SK-N-SH treated with all-trans-retinoic acid at 6 μM for 48 hours (cell line): Measurements from ENCODE around the gene MTCL1.
A peak's percentile ranks its signal among the peaks of the same experiment; 100 is the strongest.

Experiments
- PPARA ChIP-seq: fragments of 250-450 bp; sonication (Bioruptor Pico); IDR thresholded peaks from 2 replicates; pipeline ENCODE4 v1.5.0; 2020; ENCODE audit warnings: mild to moderate bottlenecking, borderline replicate concordance
- SNAI2 ChIP-seq: fragments of 250-450 bp; sonication (Bioruptor Pico); IDR thresholded peaks from 2 replicates; pipeline ENCODE4 v1.5.0; 2020; ENCODE audit warnings: mild to moderate bottlenecking, moderate library complexity
- TCF4 ChIP-seq: fragments of 250-450 bp; sonication (Bioruptor Pico); IDR thresholded peaks from 2 replicates; pipeline ENCODE4 v1.8.0; 2021; ENCODE audit warnings: mild to moderate bottlenecking, moderate library complexity, borderline replicate concordance
- ZC3H10 ChIP-seq: fragments of 250-450 bp; sonication (Bioruptor Pico); IDR thresholded peaks from 2 replicates; pipeline ENCODE4 v1.5.1; 2021; ENCODE audit warnings: mild to moderate bottlenecking, moderate library complexity
- ZFP3 ChIP-seq: fragments of 250-450 bp; sonication (Bioruptor Pico); IDR thresholded peaks from 2 replicates; pipeline ENCODE4 v1.5.0; 2020; ENCODE audit warnings: mild to moderate bottlenecking, moderate library complexity
- ZNF70 ChIP-seq: fragments of 450-650 bp; formaldehyde crosslinking; IDR thresholded peaks from 2 replicates; pipeline ENCODE4 v1.5.0; 2020; ENCODE audit warnings: mild to moderate bottlenecking, moderate library complexity
- TF ChIP-seq, protein P1 (sequence below): fragments of 250-450 bp; sonication (Bioruptor Pico); IDR thresholded peaks from 2 replicates; pipeline ENCODE4 v1.5.1; 2021; ENCODE audit warnings: mild to moderate bottlenecking, moderate library complexity

GRCh38 chr18:8771930-8772329 lies 66.6 kb downstream of the MTCL1 start:
- no peak for TF ChIP-seq SNAI2 (CRISPR knock-in tag)
- TF ChIP-seq, protein P1, sequence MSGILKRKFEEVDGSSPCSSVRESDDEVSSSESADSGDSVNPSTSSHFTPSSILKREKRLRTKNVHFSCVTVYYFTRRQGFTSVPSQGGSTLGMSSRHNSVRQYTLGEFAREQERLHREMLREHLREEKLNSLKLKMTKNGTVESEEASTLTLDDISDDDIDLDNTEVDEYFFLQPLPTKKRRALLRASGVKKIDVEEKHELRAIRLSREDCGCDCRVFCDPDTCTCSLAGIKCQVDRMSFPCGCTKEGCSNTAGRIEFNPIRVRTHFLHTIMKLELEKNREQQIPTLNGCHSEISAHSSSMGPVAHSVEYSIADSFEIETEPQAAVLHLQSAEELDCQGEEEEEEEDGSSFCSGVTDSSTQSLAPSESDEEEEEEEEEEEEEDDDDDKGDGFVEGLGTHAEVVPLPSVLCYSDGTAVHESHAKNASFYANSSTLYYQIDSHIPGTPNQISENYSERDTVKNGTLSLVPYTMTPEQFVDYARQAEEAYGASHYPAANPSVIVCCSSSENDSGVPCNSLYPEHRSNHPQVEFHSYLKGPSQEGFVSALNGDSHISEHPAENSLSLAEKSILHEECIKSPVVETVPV (CRISPR knock-in tag), result no peak
- no peak for TF ChIP-seq PPARA (CRISPR knock-in tag)
- TF ChIP-seq TCF4 (CRISPR knock-in tag), result peak; percentile 34; the same call in 1 of the 2 replicates
- TF ChIP-seq ZFP3 (CRISPR knock-in tag), result no peak
- TF ChIP-seq ZC3H10, result no peak
- no peak for TF ChIP-seq ZNF70 (CRISPR knock-in tag)
